HepG2 (cell line): Measurements from ENCODE around the gene KMT2D. TPM values are rescaled to one million over a fixed set of nuclear protein-coding genes. Genes with fewer than 3 reads are reported as not detected.

Source experiments
- DMTF1 ChIP-seq: sonication (generic); formaldehyde crosslinking; IDR thresholded peaks from 2 replicates; pipeline ENCODE4 v1.4.0; 2020; ENCODE audit warnings: mild to moderate bottlenecking, missing genetic modification reagents
- JDP2 ChIP-seq: sonication (generic); formaldehyde crosslinking; IDR thresholded peaks from 2 replicates; pipeline ENCODE4 v1.8.1; 2022; ENCODE audit warnings: missing genetic modification reagents, borderline replicate concordance
- POLR2A ChIP-seq, 2 experiments: IDR thresholded peaks; 2 replicates each; pipeline ENCODE4 v1.6.1; 2011; ENCODE audit warnings: low read depth in 2 of 2, low read length in 2 of 2, mild to moderate bottlenecking in 1 of 2, moderate library complexity in 1 of 2; ENCODE audit not compliant: insufficient read depth in 1 of 2
- ZNF800 ChIP-seq: sonication (generic); formaldehyde crosslinking; IDR thresholded peaks from 2 replicates; pipeline ENCODE4 v1.4.0; 2020; ENCODE audit warnings: missing genetic modification reagents
- ZSCAN5A ChIP-seq: sonication (generic); formaldehyde crosslinking; IDR thresholded peaks from 2 replicates; pipeline ENCODE4 v1.8.0; 2022; ENCODE audit warnings: mild to moderate bottlenecking, missing genetic modification reagents, borderline replicate concordance
- polyA plus RNA-seq, 8 experiments: library from polyadenylated mRNA; depleted of rRNA in 3 of 8; stranded (reverse) in 7 of 8; unstranded in 1 of 8; fragments of >200 nt; fragmentation: Illumina TruSeq in 4 of 8; extraction: Trizol in 4 of 8; gene quantifications; 2 replicates each; pipeline versions ENCODE4 v1.2.1 to v1.2.3, GENCODE V29; 2011 to 2016; ENCODE audit warnings: low read depth in 4 of 8, missing spikeins in 1 of 8, mixed read lengths in 1 of 8; ENCODE audit not compliant: insufficient read depth in 1 of 8
- total RNA-seq, 5 experiments: library from RNA; depleted of rRNA; stranded (reverse); fragments of >200 nt; fragmentation: Illumina TruSeq; extraction: Trizol; gene quantifications; 2 replicates each; pipeline ENCODE4 v1.2.3, GENCODE V29; 2016; ENCODE audit warnings: low read depth in 1 of 5
- TF ChIP-seq, protein P1 (sequence below): IDR thresholded peaks from 2 replicates; pipeline ENCODE4 v1.6.1; 2016; ENCODE audit warnings: mild to moderate bottlenecking, missing biosample characterization, missing genetic modification reagents
- TF ChIP-seq, protein P2 (sequence below): IDR thresholded peaks from 2 replicates; pipeline ENCODE4 v1.6.1; 2016; ENCODE audit warnings: mild to moderate bottlenecking

The KMT2D gene
- total and polyA plus RNA-seq, 2 of the 13 experiments (the other 11 are each of a cell fraction or from before 2014, with no cell fraction given): 8.1 to 10.4 TPM

DNA sequence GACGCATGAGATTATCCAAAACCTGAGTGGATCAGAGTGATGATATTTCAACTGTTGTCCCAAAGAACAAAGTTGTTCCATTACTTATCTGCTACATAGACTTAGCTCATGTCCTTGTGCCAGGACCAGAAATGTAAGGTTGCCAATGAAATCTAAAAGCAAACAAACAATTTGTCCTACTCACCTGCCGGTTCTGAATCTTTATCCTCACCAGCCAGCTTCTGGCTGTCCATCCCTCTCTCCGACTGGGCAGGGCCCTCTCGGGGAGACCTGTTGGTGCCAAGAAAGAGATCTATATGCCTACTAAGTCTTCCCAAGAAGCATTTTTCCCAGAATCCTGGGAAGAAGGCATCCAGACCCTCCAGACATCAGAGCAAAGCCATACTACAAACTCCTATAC, 5.5 kb downstream of the KMT2D start (continued):
- TF ChIP-seq, protein P1, sequence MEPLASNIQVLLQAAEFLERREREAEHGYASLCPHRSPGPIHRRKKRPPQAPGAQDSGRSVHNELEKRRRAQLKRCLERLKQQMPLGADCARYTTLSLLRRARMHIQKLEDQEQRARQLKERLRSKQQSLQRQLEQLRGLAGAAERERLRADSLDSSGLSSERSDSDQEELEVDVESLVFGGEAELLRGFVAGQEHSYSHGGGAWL (CRISPR knock-in tag): no peak
- TF ChIP-seq POLR2A (IDR thresholded peaks at IDR 0.05; ENCODE audit: insufficient read depth in 1 of 2, low read depth in 2 of 2, low read length in 2 of 2) (no peak), ZSCAN5A (CRISPR knock-in tag) (no peak), JDP2 (CRISPR knock-in tag) (no peak), DMTF1 (CRISPR knock-in tag) (no peak), ZNF800 (CRISPR knock-in tag) (no peak)
- TF ChIP-seq, protein P2, sequence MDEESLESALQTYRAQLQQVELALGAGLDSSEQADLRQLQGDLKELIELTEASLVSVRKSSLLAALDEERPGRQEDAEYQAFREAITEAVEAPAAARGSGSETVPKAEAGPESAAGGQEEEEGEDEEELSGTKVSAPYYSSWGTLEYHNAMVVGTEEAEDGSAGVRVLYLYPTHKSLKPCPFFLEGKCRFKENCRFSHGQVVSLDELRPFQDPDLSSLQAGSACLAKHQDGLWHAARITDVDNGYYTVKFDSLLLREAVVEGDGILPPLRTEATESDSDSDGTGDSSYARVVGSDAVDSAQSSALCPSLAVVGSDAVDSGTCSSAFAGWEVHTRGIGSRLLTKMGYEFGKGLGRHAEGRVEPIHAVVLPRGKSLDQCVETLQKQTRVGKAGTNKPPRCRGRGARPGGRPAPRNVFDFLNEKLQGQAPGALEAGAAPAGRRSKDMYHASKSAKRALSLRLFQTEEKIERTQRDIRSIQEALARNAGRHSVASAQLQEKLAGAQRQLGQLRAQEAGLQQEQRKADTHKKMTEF (CRISPR knock-in tag): no peak
